ENCODE data around the gene CALN1. TPM values are rescaled to one million over a fixed set of nuclear protein-coding genes. Genes with fewer than 3 reads are reported as not detected.

CALN1 gene
- total RNA-seq, 6 experiments from 2014 or later, result 0.06 to 0.98 (median 0.34) TPM

DNA sequence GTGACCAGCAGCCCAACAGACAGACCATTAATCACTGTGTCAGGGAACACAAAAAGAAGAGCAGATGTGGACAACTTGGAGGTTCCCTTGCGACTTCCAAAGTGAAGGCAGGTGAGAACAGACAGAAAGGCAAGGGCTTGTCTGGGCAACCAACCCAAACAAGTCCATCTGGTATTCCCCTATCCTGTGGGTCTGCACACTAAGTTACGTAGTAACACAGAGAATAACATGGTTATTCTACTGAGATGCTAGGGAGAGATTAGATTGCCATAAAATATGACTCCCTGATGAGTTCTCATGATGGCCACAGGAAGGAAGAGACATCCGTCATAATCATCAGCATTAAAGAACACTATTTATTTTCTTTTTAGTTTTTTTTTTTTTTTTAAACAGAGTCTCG is 252.2 kb downstream of the CALN1 start:
- Histone ChIP-seq H3K27ac (no peak overlapping the region), H3K36me3 (no peaks in the 10 kb centered on the region), H3K4me1 (no peaks in the 10 kb centered on the region), H3K9me3 (no peaks in the 10 kb centered on the region), H3K4me3 (no peak overlapping the region), H3K27me3 (no peaks in the 10 kb centered on the region)
- DNase-seq (no peak), ATAC-seq (no peak)
- no peak for TF ChIP-seq POLR2A (IDR thresholded peaks at IDR 0.05)
- no peak for TF ChIP-seq CTCF (IDR thresholded peaks at IDR 0.05)
- intact Hi-C loops (cut with DNase I), result no loop called here
- 55% methylated on average over 4 of the region's 4 CpGs for whole genome bisulfite sequencing (ENCODE audit: insufficient coverage, low coverage, low lambda C conversion rate, missing lambda C conversion rate)

DNA sequence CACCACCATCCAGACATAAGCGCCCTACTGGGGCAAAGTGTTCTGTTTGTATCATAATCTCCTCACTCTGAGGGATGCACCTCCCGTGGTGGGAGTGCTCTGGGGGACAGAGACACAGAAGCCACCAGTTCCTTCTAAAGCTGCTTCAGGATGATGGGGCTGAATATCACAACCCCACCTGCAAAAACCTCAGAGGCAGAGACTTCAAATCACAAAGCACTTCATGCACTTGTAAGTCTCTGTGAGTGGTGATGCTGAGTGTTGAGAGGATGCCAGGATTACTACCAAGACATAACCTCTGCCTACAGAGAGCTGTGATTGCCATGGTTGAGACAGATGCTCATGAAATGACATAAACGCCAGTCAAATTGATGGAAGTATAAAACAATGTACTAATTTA is 255.5 kb downstream of the CALN1 start:
- H3K27ac ChIP-seq, result no peak overlapping the region
- ATAC-seq, result no peak

GRCh38 chr7:72153132-72153512 is 259.0 kb downstream of the CALN1 start:
- no peak overlapping the region for H3K4me3 ChIP-seq
- WGBS (ENCODE audit: insufficient coverage, low coverage, low lambda C conversion rate, missing lambda C conversion rate), result 51% methylated on average over 5 of the region's 5 CpGs
- no peaks in the 10 kb centered on the region for H3K27me3 ChIP-seq
- peak in 2 of 4 donors; percentile 12 to 20 for ATAC-seq
- H3K27ac ChIP-seq, result peak overlapping the region in 2 of 3 donors; percentile 59 to 60
- no peaks in the 10 kb centered on the region for H3K9me3 ChIP-seq
- TF ChIP-seq CTCF (IDR thresholded peaks at IDR 0.05) (no peak), POLR2A (IDR thresholded peaks at IDR 0.05) (no peak)
- intact Hi-C loops (cut with DNase I), result no loop called here
- no peak for DNase-seq
- H3K36me3 ChIP-seq, result no peaks in the 10 kb centered on the region
- peaks cover 0 to 12% (median 0%) of the 10 kb centered on the region in 4 donors for H3K4me1 ChIP-seq

More for the DNA sequence above, 255.5 kb downstream of the CALN1 start:
- DNase-seq, result no peak
- Histone ChIP-seq H3K4me3 (no peak overlapping the region), H3K9me3 (no peaks in the 10 kb centered on the region), H3K4me1 (peaks cover 0 to 12% (median 0%) of the 10 kb centered on the region in 4 donors), H3K27me3 (no peaks in the 10 kb centered on the region), H3K36me3 (no peaks in the 10 kb centered on the region)
- 29% methylated on average over 1 of the region's 3 CpGs for WGBS (ENCODE audit: insufficient coverage, low coverage, low lambda C conversion rate, missing lambda C conversion rate)
- no peak for TF ChIP-seq POLR2A (IDR thresholded peaks at IDR 0.05)
- TF ChIP-seq CTCF (IDR thresholded peaks at IDR 0.05), result no peak
- intact Hi-C loops (cut with DNase I), result no loop called here

GRCh38 chr7:72152161-72153131 is 259.7 kb downstream of the CALN1 start:
- Histone ChIP-seq H3K4me1 (peaks cover 0 to 12% (median 0%) of the 10 kb centered on the region in 4 donors), H3K27ac (peak overlapping the region in 2 of 3 donors; percentile 59 to 60), H3K36me3 (no peaks in the 10 kb centered on the region), H3K27me3 (no peaks in the 10 kb centered on the region), H3K4me3 (no peak overlapping the region), H3K9me3 (no peaks in the 10 kb centered on the region)
- WGBS (ENCODE audit: insufficient coverage, low coverage, low lambda C conversion rate, missing lambda C conversion rate), result 19% methylated on average over 4 of the region's 7 CpGs
- no peak for DNase-seq
- ATAC-seq, result peak; percentile 91 to 97 (median 96)
- TF ChIP-seq POLR2A (IDR thresholded peaks at IDR 0.05) (no peak), CTCF (IDR thresholded peaks at IDR 0.05) (no peak)
- intact Hi-C loops (cut with DNase I), result no loop called here
